Spleen (tissue), 11 donors: Measurements from ENCODE around the gene SLC25A6. TPM values are rescaled to one million over a fixed set of nuclear protein-coding genes. Genes with fewer than 3 reads are reported as not detected.

Experiments
- DNase-seq: peaks from one replicate; pipeline ENCODE4 v3.0.0-alpha.2; 2020
- H3K27ac ChIP-seq, 8 donors: fragments of 200-600 bp; sonication (generic) in 7 of 8; 1 replicate in 4 of 8; 2 replicates in 4 of 8; pipeline versions ENCODE4 v1.5.0 to v1.8.0; 2016 to 2021; ENCODE audit warnings: inconsistent platforms in 4 of 8, mild to moderate bottlenecking in 4 of 8, moderate library complexity in 1 of 8
- H3K27me3 ChIP-seq, 7 donors: fragments of 200-600 bp; sonication (generic) in 6 of 7; replicated peaks in 1 of 7; 1 replicate in 4 of 7; 2 replicates in 3 of 7; pipeline versions ENCODE4 v1.5.0 to v1.8.0; 2016 to 2021; ENCODE audit warnings: inconsistent platforms in 3 of 7, mild to moderate bottlenecking in 1 of 7
- H3K36me3 ChIP-seq, 6 donors: fragments of 200-600 bp; sonication (generic) in 5 of 6; 1 replicate in 4 of 6; 2 replicates in 2 of 6; pipeline versions ENCODE4 v1.5.0 to v1.8.0; 2016 to 2021; ENCODE audit warnings: inconsistent platforms in 2 of 6
- H3K4me1 ChIP-seq, 6 donors: fragments of 200-600 bp; sonication (generic) in 5 of 6; 1 replicate in 3 of 6; 2 replicates in 3 of 6; pipeline versions ENCODE4 v1.5.0 to v1.8.0; 2016 to 2021; ENCODE audit warnings: inconsistent platforms in 3 of 6
- H3K4me3 ChIP-seq, 8 donors: fragments of 200-600 bp; sonication (generic) in 7 of 8; 1 replicate in 4 of 8; 2 replicates in 4 of 8; pipeline versions ENCODE4 v1.5.0 to v1.8.0; 2016 to 2021; ENCODE audit warnings: inconsistent platforms in 4 of 8, mild to moderate bottlenecking in 4 of 8, moderate library complexity in 2 of 8
- H3K9me3 ChIP-seq, 8 donors: fragments of 200-600 bp; sonication (generic) in 7 of 8; 1 replicate in 4 of 8; 2 replicates in 4 of 8; pipeline versions ENCODE4 v1.5.0 to v1.8.0; 2016 to 2021; ENCODE audit warnings: inconsistent platforms in 4 of 8
- POLR2A ChIP-seq, 3 donors: fragments of 450-650 bp; IDR thresholded peaks; one replicate each; pipeline ENCODE4 v1.5.1; 2017; ENCODE audit warnings: antibody characterized with exemption in 3 of 3, mild to moderate bottlenecking in 1 of 3
- POLR2AphosphoS5 ChIP-seq, 3 donors: sonication (generic); formaldehyde crosslinking; IDR thresholded peaks; one replicate each; pipeline ENCODE4 v1.5.1; 2017; ENCODE audit warnings: antibody characterized with exemption in 3 of 3
- WGBS, 5 donors: extraction: QIAGEN DNeasy Blood & Tissue Kit in 3 of 5; methylation state at CpG; one replicate each; pipeline versions ENCODE4 v1.1.5 to v1.1.7; 2013 to 2018; 5-methylcytosine and 5-hydroxymethylcytosine counted together
- intact Hi-C: fragments of 100-400 bp; cut with DNase I; formaldehyde crosslinking; loops from one replicate; pipeline ENCODE4 v1.15.0; 2023; ENCODE audit warnings: low total_unique reads
- polyA plus RNA-seq, 3 donors: library from polyadenylated mRNA; stranded (reverse); fragments of 200-250 nt; gene quantifications; one replicate each; pipeline ENCODE4 v1.2.1, GENCODE V29; 2013
- total RNA-seq, 7 donors: library from RNA; depleted of rRNA in 3 of 7; stranded (reverse); fragments of >200 nt in 3 of 7; fragmentation: NEBNext Ultra II Directional in 4 of 7; extraction: Animal tissue kit (Norgen Biotek cat#: 25700) in 4 of 7; gene quantifications; one replicate each; pipeline versions ENCODE4 v1.1.0 to v1.2.1, GENCODE V29; 2016 to 2021
- TF ChIP-seq, protein P1 (sequence below), 11 experiments: fragments of 200-600 bp in 7 of 11; fragments of 450-650 bp in 4 of 11; sonication (generic) in 4 of 11; IDR thresholded peaks in 8 of 11; conservative IDR thresholded peaks in 3 of 11; 1 replicate in 7 of 11; 2 replicates in 4 of 11; pipeline versions ENCODE4 v1.4.0 to v1.8.0; 2016 to 2021; ENCODE audit warnings: antibody characterized with exemption in 11 of 11, inconsistent platforms in 4 of 11, mild to moderate bottlenecking in 1 of 11
- donor health status: healthy with polysubstance abuse.
- donor health status: DM: no; HTN: no; CAD: no; lungs with moderate emphysema.
- donor health status: DM: no; HTN: no; CAD: no.
- donor health status: Bipolar disorder and iron deficiency.
- donor health status: healthy.
- donor health status: DM: no; HTN: no; CAD: no.
- donor health status: DM: yes; HTN: yes; CAD: no.

The SLC25A6 gene
- total and polyA plus RNA-seq, 10 donors: 255 to 443 (median 305) TPM

DNA sequence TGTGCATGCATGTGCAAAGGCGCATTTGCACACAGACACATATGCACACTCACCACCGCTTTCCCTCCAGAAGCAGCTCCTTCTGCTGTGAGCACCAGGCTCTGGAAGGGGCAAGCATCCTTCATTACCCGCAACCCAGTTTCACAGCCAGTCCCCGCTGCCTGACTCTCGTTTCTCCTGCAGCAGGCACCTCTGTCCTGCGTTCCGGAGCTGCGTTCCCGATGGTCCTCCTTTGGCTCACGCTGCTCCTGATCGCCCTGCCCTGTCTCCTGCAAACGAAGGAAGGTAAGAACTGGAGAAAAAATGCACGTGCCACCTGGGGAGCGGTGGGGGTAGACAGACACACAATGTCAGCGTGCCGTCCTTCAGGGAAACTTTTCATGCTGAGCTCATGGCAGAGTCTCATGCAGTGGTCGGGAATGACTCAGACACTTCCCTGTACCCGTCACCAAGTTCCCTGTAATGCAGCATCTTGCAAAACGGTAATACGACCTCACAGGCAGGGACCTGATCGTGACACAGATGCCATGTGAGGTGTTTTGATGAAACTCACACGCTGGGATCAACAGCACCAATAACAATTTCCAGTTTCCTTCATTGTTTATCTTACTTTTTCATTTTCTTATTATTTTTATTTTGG, 50.2 kb downstream of the SLC25A6 start:
- intact Hi-C loops: no loop called here
- WGBS, 5 donors: 74 to 81% (median 80%) methylated on average over 22 of the region's 22 CpGs
- Histone ChIP-seq H3K27me3 (peaks cover 0 to 6% (median 0%) of the 10 kb centered on the region in 7 donors), H3K9me3 (peaks cover 0 to 18% (median 12%) of the 10 kb centered on the region in 8 donors), H3K4me3 (no peak overlapping the region), H3K36me3 (peaks cover 0 to 22% (median 0%) of the 10 kb centered on the region in 6 donors), H3K27ac (no peak overlapping the region), H3K4me1 (peaks cover 0 to 21% (median 7%) of the 10 kb centered on the region in 6 donors)
- no peak for DNase-seq
- TF ChIP-seq, protein P1, sequence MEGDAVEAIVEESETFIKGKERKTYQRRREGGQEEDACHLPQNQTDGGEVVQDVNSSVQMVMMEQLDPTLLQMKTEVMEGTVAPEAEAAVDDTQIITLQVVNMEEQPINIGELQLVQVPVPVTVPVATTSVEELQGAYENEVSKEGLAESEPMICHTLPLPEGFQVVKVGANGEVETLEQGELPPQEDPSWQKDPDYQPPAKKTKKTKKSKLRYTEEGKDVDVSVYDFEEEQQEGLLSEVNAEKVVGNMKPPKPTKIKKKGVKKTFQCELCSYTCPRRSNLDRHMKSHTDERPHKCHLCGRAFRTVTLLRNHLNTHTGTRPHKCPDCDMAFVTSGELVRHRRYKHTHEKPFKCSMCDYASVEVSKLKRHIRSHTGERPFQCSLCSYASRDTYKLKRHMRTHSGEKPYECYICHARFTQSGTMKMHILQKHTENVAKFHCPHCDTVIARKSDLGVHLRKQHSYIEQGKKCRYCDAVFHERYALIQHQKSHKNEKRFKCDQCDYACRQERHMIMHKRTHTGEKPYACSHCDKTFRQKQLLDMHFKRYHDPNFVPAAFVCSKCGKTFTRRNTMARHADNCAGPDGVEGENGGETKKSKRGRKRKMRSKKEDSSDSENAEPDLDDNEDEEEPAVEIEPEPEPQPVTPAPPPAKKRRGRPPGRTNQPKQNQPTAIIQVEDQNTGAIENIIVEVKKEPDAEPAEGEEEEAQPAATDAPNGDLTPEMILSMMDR (IDR thresholded peaks at IDR 0.05 in 8 of 11, conservative IDR thresholded peaks at IDR 0.05 in 3 of 11): no peak
- TF ChIP-seq POLR2A (IDR thresholded peaks at IDR 0.05) (no peak), POLR2AphosphoS5 (IDR thresholded peaks at IDR 0.05) (no peak)

DNA sequence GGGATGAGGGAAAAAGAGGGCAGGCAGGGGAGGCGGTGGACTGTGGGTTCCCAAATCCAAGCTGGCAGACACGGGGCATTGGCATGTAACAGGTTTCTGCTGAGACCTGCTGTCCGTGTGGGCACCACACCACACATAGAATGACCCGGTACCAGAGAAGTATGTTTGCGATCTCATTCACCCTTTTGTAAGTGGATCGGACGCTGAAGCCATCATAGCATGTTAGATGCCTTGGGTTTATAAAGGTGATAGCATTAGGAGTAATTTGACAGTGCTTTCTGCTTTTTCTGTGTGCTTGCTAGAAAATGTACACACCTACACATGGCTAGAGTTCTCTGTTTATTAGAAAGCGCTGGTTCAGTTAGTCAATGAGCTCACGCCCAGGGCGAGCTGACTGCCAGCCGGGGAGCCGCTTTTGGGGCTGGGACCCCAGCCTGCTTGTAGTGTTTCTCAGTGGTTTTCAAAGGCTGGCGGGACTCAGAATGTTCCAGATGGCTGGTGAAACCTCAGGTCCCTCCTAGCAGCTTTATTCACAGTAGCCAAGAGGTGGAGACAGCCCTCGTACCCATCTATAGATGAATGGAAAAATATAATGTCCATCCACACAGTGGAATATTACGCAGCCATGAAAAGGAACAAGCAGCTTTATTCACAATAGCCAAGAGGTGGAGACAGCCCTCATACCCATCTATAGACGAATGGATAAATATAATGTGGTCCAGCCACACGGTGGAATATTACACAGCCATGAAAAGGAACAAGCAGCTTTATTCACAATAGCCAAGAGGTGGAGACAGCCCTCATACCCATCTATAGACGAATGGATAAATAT, 54.7 kb downstream of the SLC25A6 start:
- TF ChIP-seq, protein P1 (IDR thresholded peaks at IDR 0.05 in 8 of 11, conservative IDR thresholded peaks at IDR 0.05 in 3 of 11): no peak
- TF ChIP-seq POLR2AphosphoS5 (IDR thresholded peaks at IDR 0.05) (no peak), POLR2A (IDR thresholded peaks at IDR 0.05) (no peak)
- peak overlapping the region; percentile 18 to 56 (median 36) for H3K4me3 ChIP-seq
- peaks cover 0 to 63% (median 20%) of the 10 kb centered on the region in 6 donors for H3K4me1 ChIP-seq
- H3K9me3 ChIP-seq: peaks cover 0 to 18% (median 12%) of the 10 kb centered on the region in 8 donors
- peak overlapping the region in 7 of 8 donors; percentile 53 to 86 (median 69) for H3K27ac ChIP-seq
- H3K27me3 ChIP-seq: peaks cover 0 to 13% (median 0%) of the 10 kb centered on the region in 7 donors
- H3K36me3 ChIP-seq: peaks cover 0 to 7% (median 0%) of the 10 kb centered on the region in 6 donors
- 28 to 38% (median 30%) methylated on average over 18 of the region's 18 CpGs for WGBS, 5 donors
- peak; percentile 62 for DNase-seq
- intact Hi-C loops: no loop called here

DNA sequence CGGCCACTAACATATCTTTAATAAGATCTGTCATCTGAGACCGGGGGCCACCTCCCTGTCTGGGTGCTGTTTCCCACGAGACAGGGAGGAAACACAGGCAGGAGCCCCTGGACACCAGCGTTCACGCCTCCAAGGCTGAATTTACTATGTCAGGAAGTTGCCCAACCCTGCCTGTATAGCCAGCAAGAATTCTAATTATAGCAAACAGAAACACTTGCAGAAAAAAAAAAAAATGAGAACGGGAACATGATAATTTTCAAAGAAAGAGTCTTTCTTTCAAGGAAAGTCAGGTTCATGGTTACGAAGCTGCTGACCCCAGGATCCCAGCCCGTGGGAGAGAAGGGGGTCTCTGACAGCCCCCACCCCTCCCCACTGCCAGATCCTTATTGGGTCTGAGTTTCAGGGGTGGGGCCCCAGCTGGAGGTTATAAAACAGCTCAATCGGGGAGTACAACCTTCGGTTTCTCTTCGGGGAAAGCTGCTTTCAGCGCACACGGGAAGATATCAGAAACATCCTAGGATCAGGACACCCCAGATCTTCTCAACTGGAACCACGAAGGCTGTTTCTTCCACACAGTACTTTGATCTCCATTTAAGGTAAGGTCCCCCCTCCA, 55.5 kb downstream of the SLC25A6 start, which contains the start of gene IL3RA:
TSS of gene IL3RA (plus strand) at position 455 of the 613 bp plus-strand sequence. CDS start 4,981 bp downstream, outside the sequence.
- 1 to 5% (median 2%) methylated on average over 14 of the region's 14 CpGs for WGBS, 5 donors
- DNase-seq: peak; percentile 84
- Histone ChIP-seq H3K9me3 (peaks cover 0 to 16% (median 11%) of the 10 kb centered on the region in 8 donors), H3K36me3 (peaks cover 0 to 2% (median 0%) of the 10 kb centered on the region in 6 donors), H3K27ac (peak within 1 kb of the TSS in 7 of 8 donors; percentile 53 to 86 (median 69)), H3K4me1 (peaks cover 0 to 68% (median 20%) of the 10 kb centered on the region in 6 donors), H3K4me3 (peak within 1 kb of the TSS; percentile 18 to 56 (median 36)), H3K27me3 (peaks cover 0 to 17% (median 0%) of the 10 kb centered on the region in 7 donors)
- intact Hi-C loops: no loop called here
- no peak for TF ChIP-seq POLR2A (IDR thresholded peaks at IDR 0.05)
- TF ChIP-seq, protein P1 (IDR thresholded peaks at IDR 0.05 in 8 of 11, conservative IDR thresholded peaks at IDR 0.05 in 3 of 11): no peak
- TF ChIP-seq POLR2AphosphoS5 (IDR thresholded peaks at IDR 0.05): peak in 1 of 3 donors; percentile 25

Other genes with a start within 250 kb of the SLC25A6 start
- under 1 TPM in 4 of 7 donors, not detected in 3; 0.26 to 0.98 (median 0.37) TPM for gene CRLF2, start 179.5 kb downstream of the SLC25A6 start, total RNA-seq
- gene CRLF2, start 179.5 kb downstream of the SLC25A6 start, polyA plus RNA-seq: 1 to 10 TPM in 1 of 3 donors, under 1 TPM in 1, not detected in 1; 0.55 to 1.8 TPM
- 10 to 100 TPM in 6 of 7 donors, 1 to 10 TPM in 1; 5.3 to 62.4 (median 25.5) TPM for gene CSF2RA, start 123.3 kb downstream of the SLC25A6 start, total RNA-seq
- 10 to 100 TPM; 16.2 to 53.7 (median 25.5) TPM for gene CSF2RA, start 123.3 kb downstream of the SLC25A6 start, polyA plus RNA-seq
- 1 to 10 TPM; 2.4 to 8.6 (median 5.4) TPM for gene IL3RA, start 55.3 kb downstream of the SLC25A6 start, total RNA-seq
- gene IL3RA, start 55.3 kb downstream of the SLC25A6 start, polyA plus RNA-seq: 10 to 100 TPM in 1 of 3 donors, 1 to 10 TPM in 2; 6.7 to 11.2 (median 9.4) TPM
- 10 to 100 TPM; 21.3 to 35.5 (median 27.9) TPM for gene ASMTL, start 60.8 kb upstream of the SLC25A6 start, total RNA-seq
- 10 to 100 TPM; 25.0 to 28.8 (median 26.6) TPM for gene ASMTL, start 60.8 kb upstream of the SLC25A6 start, polyA plus RNA-seq
- gene P2RY8, start 145.1 kb upstream of the SLC25A6 start, total RNA-seq: 10 to 100 TPM; 19.5 to 32.2 (median 30.0) TPM
- 10 to 100 TPM in 1 of 3 donors, 1 to 10 TPM in 2; 8.1 to 15.5 (median 8.5) TPM for gene P2RY8, start 145.1 kb upstream of the SLC25A6 start, polyA plus RNA-seq
- gene AKAP17A, start 199.5 kb upstream of the SLC25A6 start, total RNA-seq: 10 to 100 TPM; 60.6 to 88.9 (median 73.5) TPM
- gene AKAP17A, start 199.5 kb upstream of the SLC25A6 start, polyA plus RNA-seq: 10 to 100 TPM; 36.6 to 68.2 (median 59.6) TPM
- gene ASMT, start 222.9 kb upstream of the SLC25A6 start, total RNA-seq: 1 to 10 TPM in 1 of 7 donors, under 1 TPM in 4, not detected in 2; 0.25 to 9.6 (median 0.54) TPM
- 1 to 10 TPM in 2 of 3 donors, under 1 TPM in 1; 0.11 to 3.9 (median 1.2) TPM for gene ASMT, start 222.9 kb upstream of the SLC25A6 start, polyA plus RNA-seq